IMR-90 (cell line): ENCODE measurements around the gene LCE3B.

ENCODE experiments used
- BHLHE40 ChIP-seq: fragments of 150-350 bp; IDR thresholded peaks from 2 replicates; pipeline ENCODE4 v1.6.1; 2016; ENCODE audit warnings: mild to moderate bottlenecking, low read depth, low read length
- CEBPB ChIP-seq: IDR thresholded peaks from 2 replicates; pipeline ENCODE4 v1.6.1; 2012; ENCODE audit warnings: low read depth, low read length, improper control_type of control experiment
- CHD1 ChIP-seq: IDR thresholded peaks from 2 replicates; pipeline ENCODE4 v1.6.1; 2012; ENCODE audit warnings: low read depth, low read length, improper control_type of control experiment
- CTCF ChIP-seq: conservative IDR thresholded peaks from 2 replicates; pipeline ENCODE4 v1.5.1; 2012; ENCODE audit warnings: mild to moderate bottlenecking, low read depth, low read length, improper control_type of control experiment
- MAFK ChIP-seq: IDR thresholded peaks from 2 replicates; pipeline ENCODE4 v1.6.1; 2012; ENCODE audit warnings: low read depth, low read length, improper control_type of control experiment
- MAZ ChIP-seq: IDR thresholded peaks from 2 replicates; pipeline ENCODE4 v1.6.1; 2012; ENCODE audit warnings: low read depth, mild to moderate bottlenecking, low read length, improper control_type of control experiment, moderate library complexity, borderline replicate concordance
- POLR2A ChIP-seq: IDR thresholded peaks from 2 replicates; pipeline ENCODE4 v1.6.1; 2012; ENCODE audit warnings: mild to moderate bottlenecking, low read depth, low read length
- RAD21 ChIP-seq: IDR thresholded peaks from 2 replicates; pipeline ENCODE4 v1.6.1; 2012; ENCODE audit warnings: low read length, improper control_type of control experiment
- RCOR1 ChIP-seq: IDR thresholded peaks from 2 replicates; pipeline ENCODE4 v1.6.1; 2012; ENCODE audit warnings: mild to moderate bottlenecking, low read length, improper control_type of control experiment; ENCODE audit not compliant: insufficient replicate concordance
- RFX5 ChIP-seq: IDR thresholded peaks from 2 replicates; pipeline ENCODE4 v1.8.0; 2012; ENCODE audit warnings: low read depth, mild to moderate bottlenecking, low read length, moderate library complexity
- SMC3 ChIP-seq: fragments of 150-350 bp; IDR thresholded peaks from 2 replicates; pipeline ENCODE4 v1.6.1; 2016; ENCODE audit warnings: low read depth, mild to moderate bottlenecking, antibody characterized with exemption, low read length, moderate library complexity
- USF2 ChIP-seq: fragments of 150-350 bp; IDR thresholded peaks from 2 replicates; pipeline ENCODE4 v1.6.1; 2017; ENCODE audit warnings: mild to moderate bottlenecking, antibody characterized with exemption, low read length, low read depth

GRCh38 chr1:152643945-152644344 lies 30.3 kb downstream of the LCE3B start:
- TF ChIP-seq POLR2A (no peak), CTCF (no peak), RCOR1 (no peak), MAZ (no peak), RFX5 (no peak), MAFK (no peak), RAD21 (no peak), BHLHE40 (no peak), CEBPB (no peak), SMC3 (no peak), CHD1 (no peak), USF2 (no peak)
